ENCODE results near the gene RNLS.

The RNLS gene

DNA sequence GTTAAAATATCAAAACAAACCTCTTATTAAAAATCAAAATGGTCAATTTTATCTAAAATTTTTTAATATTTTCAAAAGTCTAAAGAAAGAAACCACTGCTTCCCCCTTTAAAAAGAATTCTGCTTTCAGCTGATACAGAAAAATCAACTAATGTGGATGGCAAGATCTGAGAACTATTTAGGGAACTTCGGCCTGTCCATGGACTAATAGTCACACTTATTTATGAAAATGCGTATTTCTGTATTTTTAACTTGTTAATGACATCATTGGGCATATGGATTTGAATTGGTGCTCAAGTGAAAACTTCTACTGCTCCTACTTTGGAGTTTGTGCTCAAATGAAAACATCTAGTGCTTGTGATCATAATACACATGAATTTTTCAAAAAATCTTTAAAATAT, 31.9 kb downstream of the RNLS start:
- DNase-seq, result no peak

DNA sequence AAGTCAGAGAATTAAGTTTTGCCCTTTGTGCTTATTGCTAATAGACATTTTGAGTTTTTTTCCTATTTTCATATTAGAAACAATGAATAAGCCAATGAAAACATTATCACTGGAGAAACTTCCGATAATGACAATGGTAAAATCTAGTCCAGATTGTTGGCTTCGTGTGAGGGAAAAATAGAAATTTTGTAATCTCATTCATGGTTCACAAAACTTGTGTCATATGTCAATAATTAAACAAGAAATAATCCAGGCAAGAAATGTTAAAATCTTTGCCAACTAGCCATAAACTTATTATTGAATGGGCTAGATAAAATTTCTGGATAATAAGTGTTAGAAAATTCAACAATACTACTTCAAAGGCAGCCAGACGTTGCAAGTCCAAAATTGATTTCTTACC, 36.6 kb downstream of the RNLS start:
- no peak for DNase-seq

DNA sequence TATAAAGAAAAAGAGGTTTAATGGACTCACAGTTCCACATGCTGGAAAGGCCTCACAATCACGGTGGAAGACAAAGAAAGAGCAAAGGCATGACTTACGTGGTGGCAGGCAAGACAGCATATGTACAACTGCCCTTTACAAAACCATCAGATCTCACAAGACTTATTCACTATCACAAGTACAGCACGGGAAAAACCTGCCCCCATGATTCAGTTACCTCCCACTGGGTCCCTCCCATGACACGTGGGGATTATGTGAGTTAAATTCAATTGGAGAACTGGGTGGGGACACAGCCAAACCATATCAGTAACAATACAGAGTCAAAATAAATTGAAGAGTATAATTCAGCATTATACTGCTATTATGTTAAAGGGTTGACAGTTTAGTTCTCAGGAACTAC, 37.8 kb downstream of the RNLS start:
- no peak for DNase-seq

DNA sequence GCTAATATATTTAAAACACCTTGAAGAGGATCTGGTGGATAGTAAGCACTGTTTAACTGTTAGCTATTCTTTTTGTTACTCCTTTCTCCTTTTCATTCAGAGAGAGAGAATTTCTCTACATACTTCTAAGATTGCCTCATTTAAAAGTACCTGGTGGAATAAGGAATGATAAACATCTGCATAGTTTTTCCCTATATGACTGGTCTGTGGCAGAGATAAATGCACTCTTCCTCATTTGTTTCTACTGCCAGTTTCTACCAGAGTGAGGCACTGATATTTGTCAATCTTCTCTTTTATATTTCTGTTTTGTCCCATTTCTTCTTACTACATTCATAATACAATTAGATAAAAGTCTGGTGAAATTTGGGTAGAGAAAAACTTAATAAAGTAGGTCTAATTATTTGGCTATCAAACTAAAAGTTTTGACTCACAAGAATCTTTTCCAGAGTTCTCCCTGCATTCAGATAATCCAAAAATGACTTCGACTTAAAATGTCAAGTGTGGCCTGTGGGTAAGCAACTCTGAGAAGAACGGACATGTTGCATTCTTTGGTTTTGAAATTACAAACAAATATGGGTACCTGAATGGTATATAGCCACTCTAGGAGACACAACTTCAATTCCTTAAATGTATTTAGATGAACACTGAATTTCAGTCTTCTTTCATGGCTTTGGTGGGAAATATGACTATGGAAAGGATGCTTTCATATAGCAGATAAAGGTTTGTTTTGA, 38.8 kb downstream of the RNLS start:
- no peak for DNase-seq

DNA sequence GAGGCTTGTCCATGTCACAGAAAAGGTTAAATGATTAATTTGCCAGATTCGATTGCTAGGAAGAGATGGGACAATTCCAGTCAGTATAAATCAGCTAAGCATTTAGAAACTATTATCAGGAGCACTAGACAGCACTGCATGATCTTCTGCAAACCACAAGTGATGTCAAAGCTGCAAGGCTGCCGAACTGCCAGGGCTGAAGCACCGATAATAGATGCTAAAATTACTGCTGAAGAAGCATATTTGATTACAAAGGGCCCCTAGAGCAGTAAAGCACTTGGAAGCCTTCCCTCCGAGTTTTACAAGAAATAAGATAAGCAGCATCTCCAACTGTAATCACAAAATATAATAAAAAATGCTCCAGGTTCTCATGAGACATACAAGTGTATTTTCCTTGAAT, 40.6 kb downstream of the RNLS start:
- DNase-seq, result no peak

DNA sequence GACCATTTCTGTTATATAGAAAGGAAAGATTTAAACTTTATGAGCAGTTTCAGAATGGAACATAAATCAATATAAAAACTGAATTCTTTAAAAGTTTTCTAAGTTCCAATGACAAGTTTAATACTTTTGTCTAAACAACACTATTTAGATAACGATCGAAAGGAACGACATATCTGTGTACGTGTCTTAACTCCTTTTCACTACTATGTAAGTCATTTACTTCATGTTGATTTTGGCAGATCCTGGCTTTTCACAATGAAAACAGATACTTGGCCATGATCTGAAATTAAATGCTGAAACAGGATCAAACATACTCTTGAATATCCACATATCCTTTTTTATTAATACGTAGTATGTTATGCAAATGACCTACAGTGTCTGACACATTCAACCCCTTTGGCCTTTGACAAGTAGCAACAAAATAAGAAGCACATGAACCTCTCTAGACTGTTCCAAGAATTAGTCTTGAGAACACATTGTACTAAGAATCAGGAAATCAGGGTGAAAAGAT, 41.9 kb downstream of the RNLS start:
- DNase-seq, result no peak

DNA sequence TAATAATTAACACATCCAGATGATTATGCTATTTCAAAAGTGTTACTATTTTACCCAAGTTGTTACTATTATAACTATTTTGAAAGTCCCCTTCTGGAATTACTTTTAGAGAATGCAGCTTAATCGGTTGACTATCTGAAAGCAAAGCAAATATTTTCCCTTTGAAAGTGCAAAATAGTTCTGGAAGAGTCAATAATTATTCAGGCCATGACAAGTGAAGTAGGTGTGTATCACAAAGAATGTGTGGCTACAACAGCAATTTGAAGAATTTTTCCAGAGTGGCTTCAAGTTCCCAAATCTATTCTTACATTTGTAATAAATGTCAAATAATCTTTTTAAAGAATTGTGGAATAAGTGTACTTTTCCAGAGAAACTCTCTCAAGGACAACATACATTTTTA, 42.8 kb downstream of the RNLS start:
- DNase-seq, result no peak

DNA sequence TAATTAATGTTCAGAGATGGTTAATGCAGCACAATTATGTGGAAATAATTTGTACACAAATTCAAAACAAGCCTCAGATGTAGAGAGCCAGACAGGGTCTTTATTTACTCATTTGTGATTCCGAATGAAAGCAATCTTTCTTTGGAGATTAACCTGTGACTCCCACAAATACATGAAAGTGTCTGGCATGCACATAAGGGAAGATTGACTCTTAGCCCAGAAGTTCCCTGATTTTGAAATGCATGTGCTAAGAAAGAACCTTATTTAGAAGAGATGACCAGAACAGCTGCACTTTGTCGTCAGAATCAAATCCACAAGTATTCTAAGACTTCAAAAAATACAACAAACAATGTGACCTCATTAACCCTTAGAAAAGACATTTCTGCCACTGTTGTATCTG, 45.1 kb downstream of the RNLS start:
- no peak for DNase-seq

DNA sequence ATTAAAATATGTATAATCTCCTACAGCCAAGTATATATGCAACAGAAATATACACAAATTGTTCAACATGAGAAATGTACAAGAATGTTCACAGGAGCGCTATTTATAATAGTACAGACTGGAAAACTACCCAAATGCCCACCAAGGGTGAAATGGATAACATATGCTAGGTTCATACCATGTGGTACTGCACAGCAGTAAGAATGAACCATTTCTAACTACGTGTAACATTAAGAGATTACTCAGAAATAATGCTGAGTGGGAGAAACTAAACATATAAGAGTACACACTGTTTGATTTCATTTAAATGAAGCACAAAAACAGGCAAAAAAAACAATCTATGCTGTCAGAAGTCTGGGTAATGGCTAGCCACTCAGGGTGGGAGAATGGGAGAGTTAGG, 45.8 kb downstream of the RNLS start:
- no peak for DNase-seq

DNA sequence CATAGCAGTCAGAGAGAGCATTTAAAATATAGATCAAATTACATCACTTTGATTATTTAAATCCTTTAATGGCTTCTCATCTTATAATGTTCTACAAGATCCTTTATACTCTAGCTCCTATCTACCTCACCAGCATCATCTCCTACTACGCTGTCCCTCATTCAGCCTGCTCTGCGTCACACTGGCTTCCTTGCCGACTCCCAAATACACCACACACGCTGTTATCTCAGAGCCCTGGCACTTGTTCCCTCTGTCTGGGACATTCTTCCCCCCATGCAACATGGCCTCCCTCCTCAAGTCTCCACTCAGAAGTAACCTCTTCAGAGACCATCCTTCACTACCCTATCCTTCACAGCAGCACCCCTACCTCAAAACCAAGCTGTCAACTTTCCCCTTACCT, 46.7 kb downstream of the RNLS start:
- DNase-seq, result no peak

DNA sequence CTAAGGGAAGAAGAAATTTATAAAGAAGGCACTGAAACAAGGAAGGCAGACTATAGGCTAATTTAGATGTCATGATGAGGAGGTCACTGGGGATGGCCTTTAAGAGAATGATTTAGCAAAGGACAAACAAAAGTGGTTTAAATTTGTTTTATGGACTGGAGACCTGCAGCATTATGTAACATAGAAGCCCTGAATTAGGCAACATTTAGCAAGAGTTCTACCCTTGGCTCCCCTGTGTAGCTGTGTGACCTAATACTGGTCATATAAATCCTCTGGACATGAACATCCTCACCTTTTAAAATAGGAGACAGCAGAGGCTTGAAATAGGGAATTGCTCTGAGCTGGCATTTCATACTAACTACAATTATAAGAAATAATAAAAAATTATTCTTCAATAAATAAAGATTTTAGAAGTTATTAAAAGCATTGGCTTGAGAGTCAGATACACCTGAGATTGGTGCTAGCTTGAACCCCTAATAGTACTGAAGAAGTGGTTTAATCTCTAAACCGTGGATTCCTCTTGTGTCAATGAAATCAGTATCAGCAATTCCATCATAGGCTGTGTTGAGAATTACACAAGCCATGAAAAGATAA, 48.9 kb downstream of the RNLS start:
- no peak for DNase-seq

DNA sequence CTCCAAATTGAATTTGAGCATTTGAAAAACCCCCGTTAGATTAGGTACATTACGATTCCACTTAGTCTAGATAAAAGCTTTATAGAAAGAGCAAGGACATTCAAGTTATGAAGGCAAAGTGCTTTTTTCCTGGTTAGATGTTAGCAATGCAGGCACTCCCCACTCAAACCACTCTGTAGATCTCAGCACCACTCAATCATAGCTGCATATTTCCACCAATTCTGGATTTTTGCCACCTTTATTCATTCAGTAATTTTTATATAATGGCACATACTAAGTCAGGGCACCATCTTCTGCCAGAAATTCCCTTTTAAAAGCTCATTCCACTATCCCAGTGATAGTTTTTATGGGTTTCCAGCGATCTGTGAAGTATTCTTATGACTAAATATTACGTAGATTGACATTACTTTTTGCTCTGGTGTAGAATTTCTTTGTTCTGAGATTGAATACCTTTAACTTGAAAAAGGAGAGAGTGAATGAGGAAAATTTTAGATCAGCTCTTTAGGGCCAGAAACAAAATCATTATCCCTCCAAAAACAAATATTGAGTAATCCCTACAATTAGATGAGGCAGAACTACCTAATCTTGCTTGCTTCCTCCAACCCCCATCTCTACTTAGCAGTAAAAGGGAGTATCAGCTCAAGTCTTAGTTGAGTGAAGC, 51.6 kb downstream of the RNLS start:
- DNase-seq, result no peak

DNA sequence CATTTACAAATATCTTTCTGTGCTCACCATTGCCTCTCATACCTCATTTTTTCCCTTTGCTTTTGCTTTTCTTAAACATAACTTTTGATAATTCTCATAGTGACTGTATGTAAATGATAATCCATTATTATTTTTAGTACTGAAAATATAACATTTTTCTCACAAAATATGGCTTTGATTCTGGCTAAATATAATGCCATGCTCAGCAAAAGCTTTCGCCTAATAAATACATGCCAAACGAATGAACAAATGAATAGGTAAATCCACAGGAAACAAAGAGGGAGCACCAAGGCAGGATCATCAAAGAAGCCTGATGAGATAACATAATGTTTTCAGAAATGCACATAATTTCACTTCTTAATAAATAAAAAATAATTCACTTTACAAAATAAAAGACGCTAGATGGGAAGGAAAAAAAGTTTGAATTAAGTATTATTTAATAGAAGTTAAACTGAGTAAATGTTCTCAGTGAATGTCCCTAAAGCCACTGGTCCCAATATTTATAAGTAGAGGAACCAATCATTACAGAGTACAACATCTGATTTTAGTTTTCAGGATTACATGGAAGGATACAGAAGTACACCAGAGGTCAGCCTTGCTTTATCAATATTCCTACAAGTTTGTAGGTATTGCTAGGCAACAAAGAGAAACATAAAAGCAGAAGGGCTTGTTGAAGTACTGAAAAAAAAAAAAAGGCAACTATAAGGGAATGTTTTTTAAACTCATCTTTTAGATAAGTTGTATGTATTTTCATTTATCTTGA, 52.3 kb downstream of the RNLS start:
- no peak for DNase-seq

DNA sequence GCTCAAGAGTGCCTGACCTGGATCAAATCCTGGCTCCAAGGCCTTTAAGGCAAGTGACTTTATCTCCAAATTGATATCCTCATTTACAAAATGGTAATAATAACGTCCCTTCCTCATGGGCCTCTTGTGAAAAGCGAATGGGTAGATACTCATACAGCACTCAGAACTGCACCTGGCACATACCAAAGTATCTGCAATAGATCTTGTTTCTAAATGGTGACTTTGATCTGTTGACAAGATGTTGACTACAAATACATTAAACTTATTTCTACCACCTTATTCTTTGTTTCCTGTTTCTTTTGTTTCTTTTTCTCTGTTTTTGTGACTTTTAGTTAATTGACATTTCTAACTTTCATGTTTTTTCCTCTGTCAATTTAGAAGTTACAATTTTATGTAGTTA, 53.0 kb downstream of the RNLS start:
- DNase-seq, result no peak

DNA sequence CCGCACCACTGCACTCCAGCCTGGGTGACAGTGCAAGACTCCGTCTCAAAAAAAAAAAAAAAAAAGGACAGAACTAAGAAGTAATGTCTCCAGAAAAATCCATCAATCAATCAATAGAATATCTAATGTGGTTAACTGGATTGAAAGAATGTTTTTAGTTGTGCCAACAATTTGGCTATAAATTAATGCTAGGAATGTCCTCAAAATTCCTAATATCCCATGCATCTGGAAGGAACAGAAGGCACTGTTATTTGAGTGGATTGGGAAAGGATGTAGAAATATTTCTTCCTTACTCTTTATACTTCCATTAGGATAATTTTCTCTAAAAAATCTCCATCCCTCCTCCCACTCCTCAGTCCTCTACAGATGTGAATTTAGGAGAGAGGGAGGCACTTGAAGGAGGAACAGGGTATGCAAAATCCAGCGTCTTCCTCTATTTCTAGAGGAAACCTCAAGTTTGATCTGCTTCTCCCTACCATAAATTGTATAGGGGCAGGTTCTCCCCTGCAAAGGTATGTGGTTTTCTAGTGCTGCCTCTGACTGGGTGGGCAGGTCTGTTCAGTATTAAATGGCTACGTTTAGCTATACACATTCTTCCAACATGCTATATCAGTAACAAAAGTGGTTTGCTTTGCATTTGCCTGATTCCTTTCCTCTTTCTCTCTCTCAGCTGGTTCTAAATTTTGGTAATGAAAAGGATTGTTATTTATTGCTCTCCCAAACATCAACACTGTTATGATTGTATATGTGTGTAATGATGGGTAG, 54.1 kb downstream of the RNLS start:
- no peak for DNase-seq

DNA sequence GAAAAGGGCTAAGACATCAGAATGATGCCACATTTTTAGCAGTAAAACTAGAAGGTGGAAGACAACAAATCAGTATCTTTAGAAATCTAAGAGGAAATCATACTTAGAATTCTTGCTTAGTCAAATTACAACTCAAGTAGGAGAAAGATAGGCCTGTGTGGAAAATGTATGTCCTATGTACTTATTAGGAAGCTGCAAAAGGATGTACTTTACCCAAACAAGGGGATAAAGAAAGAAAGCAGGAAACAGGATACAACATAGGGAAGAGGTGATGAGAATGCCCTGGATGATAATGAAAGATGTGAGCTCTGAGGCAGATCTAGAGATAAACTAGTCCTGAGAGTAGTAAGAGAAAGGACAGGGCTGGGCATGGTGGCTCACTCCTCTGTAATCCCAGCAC, 54.9 kb downstream of the RNLS start:
- DNase-seq, result no peak

DNA sequence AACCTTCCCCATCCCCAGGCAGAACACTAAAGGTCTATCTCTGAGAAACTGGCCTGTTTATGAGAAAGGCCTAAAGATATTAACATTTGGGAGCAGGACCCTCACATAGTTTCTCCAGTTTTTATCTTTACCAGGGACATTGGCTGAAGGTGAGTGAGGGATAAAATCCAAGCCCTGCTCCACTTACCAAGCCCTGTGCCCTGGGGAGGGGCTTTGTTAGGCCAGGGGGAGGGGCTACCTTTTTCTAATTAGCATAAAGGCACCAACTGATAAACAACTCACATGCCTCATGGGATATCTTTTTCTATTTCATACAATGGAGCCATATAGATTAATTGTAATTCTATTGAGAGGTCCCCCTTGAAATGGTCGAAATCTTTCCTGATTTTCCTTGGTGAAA, 55.9 kb downstream of the RNLS start:
- DNase-seq, result no peak

DNA sequence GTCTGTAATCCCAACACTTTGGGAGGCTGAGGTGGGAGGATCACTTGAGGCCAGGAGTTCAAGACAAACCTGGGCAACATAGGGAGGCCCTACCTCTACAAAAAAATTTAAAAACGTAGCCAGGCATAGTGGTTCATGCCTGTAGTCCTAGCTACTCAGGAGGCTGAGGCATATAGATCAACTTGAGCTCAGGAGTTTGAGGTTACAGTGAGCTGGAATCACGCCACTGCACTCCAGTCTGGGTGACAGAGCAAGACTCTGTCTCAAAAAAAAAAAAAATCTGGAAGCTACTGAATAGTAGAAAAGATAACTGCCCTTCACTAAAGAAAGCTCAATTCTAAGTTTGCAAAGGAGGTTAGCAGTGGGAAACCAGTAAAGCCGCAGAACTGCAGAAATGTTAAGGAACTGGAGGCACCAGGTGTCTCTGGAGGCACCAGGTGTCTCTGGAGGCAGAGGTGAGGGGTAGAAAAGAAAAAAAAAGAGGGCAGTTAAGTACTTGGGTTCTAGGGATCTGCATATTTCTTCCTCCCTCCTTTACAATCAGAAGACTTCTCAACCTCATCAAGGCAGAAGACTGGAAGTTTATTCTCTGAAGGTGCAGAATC, 56.5 kb downstream of the RNLS start:
- DNase-seq, result no peak

DNA sequence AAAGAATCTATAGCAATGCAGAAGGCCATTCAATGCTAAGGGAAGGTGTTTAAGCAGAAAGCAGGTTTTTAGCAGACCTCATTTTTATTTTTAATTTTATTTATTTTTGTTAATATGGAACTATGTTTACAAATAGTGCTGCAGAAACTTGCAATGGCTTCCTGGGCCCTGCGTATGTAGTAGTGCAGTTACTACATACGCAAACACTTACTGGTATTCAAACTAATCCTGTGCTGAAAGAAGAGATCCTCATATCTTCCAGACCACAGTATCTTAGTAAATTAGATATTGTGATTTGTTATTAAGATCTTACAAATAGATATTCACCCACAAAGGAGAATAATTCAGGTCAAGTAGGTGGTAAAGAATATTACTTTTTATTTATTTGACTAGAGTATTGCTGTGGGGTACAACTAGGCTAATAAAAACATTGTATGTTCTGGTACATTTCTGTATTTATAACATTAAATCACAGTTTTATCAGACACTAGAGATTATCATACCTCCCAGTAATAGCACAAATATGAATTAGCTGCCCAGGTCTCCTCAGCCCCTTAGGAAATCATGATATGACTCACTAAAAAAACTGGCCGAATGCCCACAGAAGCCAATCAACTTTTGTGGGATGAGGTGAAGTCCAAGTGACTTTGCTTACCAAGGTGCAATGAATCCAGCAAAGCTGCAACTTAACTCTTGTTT, 57.6 kb downstream of the RNLS start:
- DNase-seq, result no peak

DNA sequence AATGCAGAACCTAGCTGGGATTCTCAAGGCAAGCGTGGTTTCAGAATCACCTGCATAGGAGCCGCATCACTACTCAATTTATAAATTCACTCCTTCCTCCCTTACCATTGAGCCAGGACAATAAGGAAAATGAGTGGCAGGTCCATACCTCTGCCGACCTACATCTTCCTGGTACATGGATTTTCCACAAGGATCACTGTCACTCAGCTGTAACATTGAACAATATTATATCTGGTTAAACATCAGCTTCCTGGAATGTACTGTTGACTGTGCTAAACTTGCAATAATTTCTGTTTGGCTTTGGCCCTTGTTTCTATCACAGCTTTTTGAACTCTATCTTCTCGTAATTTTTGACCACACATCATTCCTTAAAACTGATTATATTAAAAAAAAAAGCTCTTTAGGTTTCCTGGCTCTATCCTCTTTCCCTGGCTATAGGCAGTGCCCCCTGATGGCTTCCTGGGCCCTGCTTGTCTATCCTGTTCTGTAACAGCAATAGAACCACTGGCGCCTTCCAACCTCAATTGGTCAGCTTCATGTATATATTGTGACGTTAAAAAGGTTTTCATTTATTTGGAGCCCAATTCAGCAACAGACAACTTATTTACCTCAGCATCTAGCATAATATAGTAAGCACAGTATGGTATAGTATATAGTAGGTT, 59.2 kb downstream of the RNLS start:
- DNase-seq, result no peak

DNA sequence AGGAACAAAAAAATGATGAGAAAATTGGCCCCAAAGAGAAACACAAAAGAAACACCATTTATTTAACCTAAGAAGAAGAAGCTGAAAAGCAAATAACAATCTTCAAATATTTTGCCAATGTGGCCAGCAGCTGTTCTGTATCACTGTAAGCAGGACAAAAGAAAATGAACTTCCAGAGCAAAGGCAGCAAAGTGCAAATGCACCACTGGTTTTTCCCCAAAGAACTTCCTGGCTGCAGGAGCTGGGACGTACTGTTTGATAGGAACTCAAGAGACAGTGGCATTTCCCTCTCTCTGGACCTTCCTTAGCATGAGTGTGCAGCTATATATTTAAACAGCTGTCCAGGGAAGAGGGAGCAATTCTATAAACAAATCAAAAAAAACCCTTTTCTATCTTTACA, 60.4 kb downstream of the RNLS start:
- DNase-seq, result no peak

Measured in activated CD8-positive, alpha-beta memory T cell treated with anti-CD3 and anti-CD28 coated beads, Interleukin-2, amount 50 U/mL, for 48 hours (primary cell).